ENCODE results near the gene SRSF8. TPM values are rescaled to one million over a fixed set of nuclear protein-coding genes. Genes with fewer than 3 reads are reported as not detected.
A peak's percentile ranks its signal among the peaks of the same experiment; 100 is the strongest.

The SRSF8 gene
- total RNA-seq, 1 donor from 2014 or later: 13.4 TPM

GRCh38 chr11:95088946-95089619 lies 22.4 kb downstream of the SRSF8 start:
- H3K36me3 ChIP-seq (ENCODE audit: control insufficient read depth, insufficient read depth, low read length): no peaks in the 10 kb centered on the region
- H3K4me3 ChIP-seq (ENCODE audit: low read depth, low read length): peak overlapping the region; percentile 68
- H3K27me3 ChIP-seq (ENCODE audit: control insufficient read depth, insufficient read depth, low read length): no peaks in the 10 kb centered on the region
- no peak for TF ChIP-seq CTCF (IDR thresholded peaks at IDR 0.05; ENCODE audit: insufficient read depth, low read length, severe bottlenecking)
- DNase-seq (ENCODE audit: low read depth) (no peak), FAIRE-seq (no peak)

DNA sequence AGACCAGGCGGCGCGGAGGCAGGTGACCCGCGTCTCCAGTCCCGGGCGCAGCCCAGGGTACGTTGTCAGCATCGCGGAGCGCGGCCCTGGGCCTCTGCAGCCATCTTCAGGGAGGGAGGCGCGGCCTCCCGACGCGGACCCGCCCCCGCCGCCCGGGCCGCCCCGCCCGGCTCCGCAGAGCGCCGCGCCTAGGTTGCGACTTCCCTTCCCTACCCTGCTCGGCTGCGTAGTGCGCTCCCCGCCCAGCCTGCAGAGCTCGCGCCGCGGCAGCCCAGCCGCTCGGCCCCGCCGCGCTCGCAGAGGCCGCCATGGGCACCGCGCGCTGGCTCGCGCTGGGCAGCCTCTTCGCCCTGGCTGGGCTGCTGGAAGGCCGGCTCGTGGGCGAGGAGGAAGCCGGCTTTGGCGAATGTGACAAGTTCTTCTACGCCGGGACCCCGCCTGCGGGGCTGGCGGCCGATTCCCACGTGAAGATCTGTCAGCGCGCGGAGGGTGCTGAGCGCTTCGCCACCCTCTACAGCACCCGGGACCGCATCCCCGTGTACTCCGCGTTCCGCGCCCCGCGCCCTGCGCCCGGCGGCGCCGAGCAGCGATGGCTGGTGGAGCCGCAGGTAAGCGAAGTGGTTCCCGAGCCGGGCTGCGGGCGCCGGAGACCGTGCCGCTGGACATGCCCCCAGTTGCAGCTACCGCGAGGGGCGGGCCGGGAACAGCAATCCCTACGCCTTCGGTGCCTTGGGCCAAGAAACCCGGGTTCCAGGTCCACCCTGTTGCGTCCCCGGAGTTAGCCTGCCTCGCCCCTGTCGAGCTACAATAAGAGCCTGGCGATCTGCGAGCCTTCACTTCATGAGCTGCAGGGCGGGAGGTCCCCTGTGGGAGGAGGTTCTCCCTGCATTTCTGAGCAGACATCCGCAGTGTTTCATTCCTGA lies 23.2 kb downstream of the SRSF8 start, which contains the start of gene ENDOD1:
Gene ENDOD1, plus strand, starts transcription at position 227 of the 923 bp plus-strand sequence. Its CDS starts 82 bp downstream, at position 309.
- H3K27me3 ChIP-seq (ENCODE audit: control insufficient read depth, insufficient read depth, low read length): no peaks in the 10 kb centered on the region
- FAIRE-seq (no peak), DNase-seq (ENCODE audit: low read depth) (peak; percentile 70)
- no peaks in the 10 kb centered on the region for H3K36me3 ChIP-seq (ENCODE audit: control insufficient read depth, insufficient read depth, low read length)
- no peak for TF ChIP-seq CTCF (IDR thresholded peaks at IDR 0.05; ENCODE audit: insufficient read depth, low read length, severe bottlenecking)
- H3K4me3 ChIP-seq (ENCODE audit: low read depth, low read length): peak within 1 kb of the TSS; percentile 68

DNA sequence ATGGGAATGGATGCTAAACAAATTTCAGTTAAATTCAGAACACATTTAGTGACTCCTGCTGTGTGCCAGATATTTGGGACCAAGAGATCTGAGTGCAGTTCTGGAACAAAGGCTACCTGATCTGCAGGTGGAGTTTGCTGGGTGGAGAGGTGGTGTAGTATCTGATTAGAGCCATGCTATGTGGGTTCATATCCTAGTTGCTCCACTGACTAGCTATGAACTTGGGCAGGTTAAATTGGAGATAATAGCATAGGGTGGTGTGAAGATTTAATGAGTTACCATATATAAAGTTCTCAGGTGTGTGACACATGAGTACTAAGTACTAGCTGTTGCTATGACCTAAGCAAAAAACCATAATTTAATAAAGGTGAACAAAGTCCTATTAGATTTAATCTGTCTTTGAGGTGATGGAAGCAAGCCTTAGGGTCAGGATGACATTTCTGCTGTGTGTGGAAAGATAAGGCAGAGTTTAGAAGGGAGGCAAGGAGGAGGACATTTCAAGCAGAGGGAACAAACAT lies 25.0 kb downstream of the SRSF8 start:
- H3K4me3 ChIP-seq (ENCODE audit: low read depth, low read length): no peak overlapping the region
- no peak for FAIRE-seq

GRCh38 chr11:95092549-95093324 lies 26.0 kb downstream of the SRSF8 start:
- no peaks in the 10 kb centered on the region for H3K27me3 ChIP-seq (ENCODE audit: control insufficient read depth, insufficient read depth, low read length)
- peak; percentile 61 for DNase-seq (ENCODE audit: low read depth)
- no peak for FAIRE-seq
- H3K36me3 ChIP-seq (ENCODE audit: control insufficient read depth, insufficient read depth, low read length): no peaks in the 10 kb centered on the region
- no peak overlapping the region for H3K4me3 ChIP-seq (ENCODE audit: low read depth, low read length)
- peak; percentile 61 for TF ChIP-seq CTCF (IDR thresholded peaks at IDR 0.05; ENCODE audit: insufficient read depth, low read length, severe bottlenecking)

More for the DNA sequence above, 25.0 kb downstream of the SRSF8 start:
- Histone ChIP-seq H3K27me3 (ENCODE audit: control insufficient read depth, insufficient read depth, low read length) (no peaks in the 10 kb centered on the region), H3K36me3 (ENCODE audit: control insufficient read depth, insufficient read depth, low read length) (no peaks in the 10 kb centered on the region)
- no peak for TF ChIP-seq CTCF (IDR thresholded peaks at IDR 0.05; ENCODE audit: insufficient read depth, low read length, severe bottlenecking)
- DNase-seq (ENCODE audit: low read depth): no peak

GRCh38 chr11:95093548-95093947 lies 26.8 kb downstream of the SRSF8 start:
- TF ChIP-seq CTCF (IDR thresholded peaks at IDR 0.05; ENCODE audit: insufficient read depth, low read length, severe bottlenecking): no peak
- Histone ChIP-seq H3K27me3 (ENCODE audit: control insufficient read depth, insufficient read depth, low read length) (no peaks in the 10 kb centered on the region), H3K4me3 (ENCODE audit: low read depth, low read length) (no peak overlapping the region), H3K36me3 (ENCODE audit: control insufficient read depth, insufficient read depth, low read length) (no peaks in the 10 kb centered on the region)
- no peak for DNase-seq (ENCODE audit: low read depth)
- no peak for FAIRE-seq

All from bronchial epithelial cell (primary cell).